ENCODE data around the gene RBM39.

- TF ChIP-seq CTCF (IDR thresholded peaks at IDR 0.05) (no peak), NFIC (IDR thresholded peaks at IDR 0.05; ENCODE audit: borderline replicate concordance) (no peak), EP300 (IDR thresholded peaks at IDR 0.05; ENCODE audit: borderline replicate concordance in 1 of 2, low read depth in 1 of 2, low read length in 1 of 2) (no peak), TAF1 (IDR thresholded peaks at IDR 0.05; ENCODE audit: borderline replicate concordance, low read depth, low read length) (no peak), USF1 (IDR thresholded peaks at IDR 0.05; ENCODE audit: borderline replicate concordance, low read depth) (no peak), JUND (IDR thresholded peaks at IDR 0.05) (no peak), ZBTB33 (IDR thresholded peaks at IDR 0.05; ENCODE audit: borderline replicate concordance, low read depth) (no peak), RAD21 (IDR thresholded peaks at IDR 0.05; ENCODE audit: low read length) (no peak), POLR2AphosphoS5 (IDR thresholded peaks at IDR 0.05; ENCODE audit: low read depth, low read length) (no peak), PBX3 (IDR thresholded peaks at IDR 0.05) (no peak)
Measured at GRCh38 chr20:35721621-35722020, 20.4 kb downstream of the RBM39 start.

Measured in SK-N-SH (cell line).